SH-SY5Y (cell line): Measurements from ENCODE around the gene SSBP3.

Source experiments
- GATA2 ChIP-seq: IDR thresholded peaks from 2 replicates; pipeline ENCODE4 v1.6.1; 2011; ENCODE audit warnings: mild to moderate bottlenecking, low read depth, low read length
- GATA3 ChIP-seq: IDR thresholded peaks from 2 replicates; pipeline ENCODE4 v1.6.1; 2011; ENCODE audit warnings: low read depth, mild to moderate bottlenecking, low read length, moderate library complexity

DNA sequence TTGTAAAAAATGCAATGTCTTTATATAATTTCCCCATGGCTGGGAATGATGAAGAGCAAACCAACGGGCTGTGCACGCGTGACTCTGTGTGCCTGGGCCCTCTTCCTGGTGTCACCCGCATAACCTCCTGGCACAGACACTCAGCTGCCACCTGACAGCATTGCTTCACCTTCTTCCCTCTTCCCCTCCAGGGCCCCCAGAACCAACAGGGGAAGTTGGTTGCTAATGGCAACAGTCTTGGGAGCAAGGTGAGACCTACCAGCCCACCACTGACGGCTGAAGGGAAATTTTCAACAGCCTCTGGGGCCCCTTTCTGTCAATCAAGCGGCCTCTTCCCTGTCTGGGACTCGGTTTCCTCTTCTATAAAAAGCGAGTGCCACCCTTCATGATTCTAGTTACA, 33.2 kb downstream of the SSBP3 start:
- TF ChIP-seq GATA2 (no peak), GATA3 (no peak)
